Parietal lobe (tissue), 1 donor: Measurements from ENCODE around the gene KRT74. TPM values are rescaled to one million over a fixed set of nuclear protein-coding genes. Genes with fewer than 3 reads are reported as not detected.

Experiments
- total RNA-seq: library from RNA; depleted of rRNA; stranded (reverse); fragments of >200 nt; gene quantifications from one replicate; pipeline ENCODE4 v1.2.3, GENCODE V29; 2014

KRT74 gene
- total RNA-seq, result not detected

DNA sequence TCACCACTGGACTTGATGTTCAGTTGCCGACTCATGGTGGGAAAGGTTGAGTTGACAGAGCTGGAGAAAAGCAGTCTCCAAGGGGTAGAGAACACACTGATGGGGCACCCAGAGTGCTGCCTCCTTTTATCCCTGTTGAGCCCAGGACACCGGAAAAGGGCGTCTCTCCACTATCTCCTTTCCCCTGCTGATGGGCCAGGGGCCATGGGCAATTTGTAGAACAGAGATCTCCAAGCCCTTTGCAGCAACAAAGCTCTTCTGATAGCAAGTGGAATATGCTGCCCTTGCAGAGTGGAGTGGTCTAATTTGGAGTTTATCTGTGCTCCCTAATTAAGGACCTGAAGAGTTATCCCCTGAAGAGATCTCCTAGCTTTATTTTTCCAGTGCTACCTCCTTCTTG lies at the start of gene KRT74:
Gene KRT74, minus strand, starts transcription at position 101 of the 400 bp plus-strand sequence. Its CDS starts 66 bp downstream, at position 35.

DNA sequence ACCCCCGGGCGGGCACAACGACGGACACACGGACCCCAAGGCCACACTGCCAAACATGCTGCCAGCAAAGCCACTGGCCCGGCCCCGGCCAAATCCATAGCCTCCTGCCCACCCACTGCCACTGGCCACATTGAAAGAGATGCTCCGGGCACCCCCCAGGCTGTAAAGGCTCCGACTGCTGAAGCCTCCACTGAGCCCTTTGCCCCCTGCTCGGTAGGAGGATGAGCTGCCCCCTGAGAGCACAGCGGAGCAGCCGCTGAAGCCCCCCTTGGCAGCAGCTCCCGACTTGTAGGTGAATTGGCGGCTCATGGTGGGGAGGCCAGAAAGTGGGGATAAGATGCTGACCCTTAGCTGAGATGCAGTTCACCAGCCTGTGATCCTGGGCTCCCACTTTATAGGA lies 44.6 kb upstream of the KRT74 start, which contains the start of gene KRT73:
Gene KRT73, minus strand, starts transcription at position 344 of the 400 bp plus-strand sequence. Its CDS starts 35 bp downstream, at position 309.

GRCh38 chr12:52600941-52601481 lies 27.4 kb upstream of the KRT74 start, which contains the start of gene KRT72:
KRT72 (minus strand) TSS chr12:52601463; CDS start chr12:52601452, 11 bp downstream.

GRCh38 chr12:52552681-52553195 lies 20.9 kb downstream of the KRT74 start, which contains the start of gene KRT71:
KRT71 (minus strand) TSS chr12:52553145; CDS start chr12:52553077, 68 bp downstream.

GRCh38 chr12:52519826-52520662 lies 53.6 kb downstream of the KRT74 start, which contains the start of gene KRT5:
KRT5 (minus strand) TSS chr12:52520394; CDS start chr12:52520296, 98 bp downstream.

Other genes with a start within 250 kb of the KRT74 start
- gene KRT85, start 206.4 kb downstream of the KRT74 start, total RNA-seq, result not detected
- not detected for gene KRT84, start 188.2 kb downstream of the KRT74 start, total RNA-seq
- gene KRT82, start 167.5 kb downstream of the KRT74 start, total RNA-seq, result not detected
- not detected for gene KRT75, start 139.5 kb downstream of the KRT74 start, total RNA-seq
- gene KRT6B, start 121.7 kb downstream of the KRT74 start, total RNA-seq, result not detected
- not detected for gene KRT6C, start 100.0 kb downstream of the KRT74 start, total RNA-seq
- gene KRT6A, start 80.6 kb downstream of the KRT74 start, total RNA-seq, result not detected
- gene KRT5, start 53.4 kb downstream of the KRT74 start, total RNA-seq, result not detected
- not detected for gene KRT71, start 20.7 kb downstream of the KRT74 start, total RNA-seq
- gene KRT72, start 27.6 kb upstream of the KRT74 start, total RNA-seq, result not detected
- gene KRT73, start 44.7 kb upstream of the KRT74 start, total RNA-seq, result not detected
- gene KRT2, start 78.4 kb upstream of the KRT74 start, total RNA-seq, result not detected
- 0.31 TPM for gene KRT1, start 106.6 kb upstream of the KRT74 start, total RNA-seq
- not detected for gene KRT77, start 129.7 kb upstream of the KRT74 start, total RNA-seq
- gene KRT76, start 203.5 kb upstream of the KRT74 start, total RNA-seq, result not detected
- gene KRT3, start 222.3 kb upstream of the KRT74 start, total RNA-seq, result not detected
- gene KRT4, start 240.3 kb upstream of the KRT74 start, total RNA-seq, result not detected